ENCODE results near the gene SLC6A6.

DNA sequence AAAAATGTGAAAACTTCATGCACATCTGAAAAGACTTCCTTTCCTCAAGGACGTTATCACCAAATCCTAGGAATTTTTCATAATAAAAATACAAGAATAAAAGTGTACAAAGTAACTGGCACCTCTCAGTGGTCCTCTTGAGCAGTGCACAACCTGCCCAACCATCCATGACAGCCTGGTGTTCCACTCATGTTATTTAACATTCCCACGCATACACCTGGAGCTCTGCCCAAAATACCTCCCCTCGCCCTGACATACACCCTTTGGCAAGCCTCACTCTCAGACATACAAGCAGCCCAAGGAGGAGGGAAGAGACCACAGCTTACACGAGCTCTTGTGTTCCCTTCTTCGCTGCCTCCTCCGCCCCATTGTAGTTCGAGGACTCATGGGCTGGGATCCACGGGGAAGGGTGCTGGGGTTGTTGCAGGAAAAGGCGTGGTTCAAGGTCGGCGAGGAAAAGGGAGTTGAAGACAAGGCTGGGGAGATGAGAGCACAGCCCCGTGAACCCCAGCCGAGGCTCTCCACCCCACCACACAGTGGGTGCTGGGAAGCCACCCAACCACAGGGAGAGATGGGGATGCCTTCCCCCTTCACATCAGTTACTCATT, 114.4 kb downstream of the SLC6A6 start:
- TF ChIP-seq, protein P1, sequence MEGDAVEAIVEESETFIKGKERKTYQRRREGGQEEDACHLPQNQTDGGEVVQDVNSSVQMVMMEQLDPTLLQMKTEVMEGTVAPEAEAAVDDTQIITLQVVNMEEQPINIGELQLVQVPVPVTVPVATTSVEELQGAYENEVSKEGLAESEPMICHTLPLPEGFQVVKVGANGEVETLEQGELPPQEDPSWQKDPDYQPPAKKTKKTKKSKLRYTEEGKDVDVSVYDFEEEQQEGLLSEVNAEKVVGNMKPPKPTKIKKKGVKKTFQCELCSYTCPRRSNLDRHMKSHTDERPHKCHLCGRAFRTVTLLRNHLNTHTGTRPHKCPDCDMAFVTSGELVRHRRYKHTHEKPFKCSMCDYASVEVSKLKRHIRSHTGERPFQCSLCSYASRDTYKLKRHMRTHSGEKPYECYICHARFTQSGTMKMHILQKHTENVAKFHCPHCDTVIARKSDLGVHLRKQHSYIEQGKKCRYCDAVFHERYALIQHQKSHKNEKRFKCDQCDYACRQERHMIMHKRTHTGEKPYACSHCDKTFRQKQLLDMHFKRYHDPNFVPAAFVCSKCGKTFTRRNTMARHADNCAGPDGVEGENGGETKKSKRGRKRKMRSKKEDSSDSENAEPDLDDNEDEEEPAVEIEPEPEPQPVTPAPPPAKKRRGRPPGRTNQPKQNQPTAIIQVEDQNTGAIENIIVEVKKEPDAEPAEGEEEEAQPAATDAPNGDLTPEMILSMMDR (IDR thresholded peaks at IDR 0.05): no peak
- no peak for TF ChIP-seq POLR2A (IDR thresholded peaks at IDR 0.05)

Data from body of pancreas (tissue), 4 donors.